ENCODE results near the gene LYPD1.

LYPD1 gene

GRCh38 chr2:132620115-132620514, 49.9 kb downstream of the LYPD1 start:
- no peak overlapping the region for H3K27ac ChIP-seq
- TF ChIP-seq, protein P1, sequence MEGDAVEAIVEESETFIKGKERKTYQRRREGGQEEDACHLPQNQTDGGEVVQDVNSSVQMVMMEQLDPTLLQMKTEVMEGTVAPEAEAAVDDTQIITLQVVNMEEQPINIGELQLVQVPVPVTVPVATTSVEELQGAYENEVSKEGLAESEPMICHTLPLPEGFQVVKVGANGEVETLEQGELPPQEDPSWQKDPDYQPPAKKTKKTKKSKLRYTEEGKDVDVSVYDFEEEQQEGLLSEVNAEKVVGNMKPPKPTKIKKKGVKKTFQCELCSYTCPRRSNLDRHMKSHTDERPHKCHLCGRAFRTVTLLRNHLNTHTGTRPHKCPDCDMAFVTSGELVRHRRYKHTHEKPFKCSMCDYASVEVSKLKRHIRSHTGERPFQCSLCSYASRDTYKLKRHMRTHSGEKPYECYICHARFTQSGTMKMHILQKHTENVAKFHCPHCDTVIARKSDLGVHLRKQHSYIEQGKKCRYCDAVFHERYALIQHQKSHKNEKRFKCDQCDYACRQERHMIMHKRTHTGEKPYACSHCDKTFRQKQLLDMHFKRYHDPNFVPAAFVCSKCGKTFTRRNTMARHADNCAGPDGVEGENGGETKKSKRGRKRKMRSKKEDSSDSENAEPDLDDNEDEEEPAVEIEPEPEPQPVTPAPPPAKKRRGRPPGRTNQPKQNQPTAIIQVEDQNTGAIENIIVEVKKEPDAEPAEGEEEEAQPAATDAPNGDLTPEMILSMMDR (conservative IDR thresholded peaks at IDR 0.05; ENCODE audit: low read depth): no peak
- no peak for DNase-seq (ENCODE audit: low spot score)
- CTCF ChIA-PET: interaction anchor here (0.6 kb wide), 1 partner anchor 34 kb away, joined by 3 read pairs; no protein-coding TSS in a partner anchor
- POLR2A ChIA-PET (ENCODE audit: low non-redundant PET): no interaction called here

GRCh38 chr2:132618734-132619133, 51.3 kb downstream of the LYPD1 start:
- POLR2A ChIA-PET (ENCODE audit: low non-redundant PET): no interaction called here
- H3K27ac ChIP-seq: no peak overlapping the region
- CTCF ChIA-PET: no interaction called here
- DNase-seq (ENCODE audit: low spot score): no peak
- TF ChIP-seq, protein P1 (conservative IDR thresholded peaks at IDR 0.05; ENCODE audit: low read depth): no peak

GRCh38 chr2:132617989-132618388, 52.0 kb downstream of the LYPD1 start:
- POLR2A ChIA-PET (ENCODE audit: low non-redundant PET): no interaction called here
- H3K27ac ChIP-seq: no peak overlapping the region
- TF ChIP-seq, protein P1 (conservative IDR thresholded peaks at IDR 0.05; ENCODE audit: low read depth): no peak
- DNase-seq (ENCODE audit: low spot score): no peak
- CTCF ChIA-PET: no interaction called here

GRCh38 chr2:132615329-132616085, 54.5 kb downstream of the LYPD1 start:
- ChIA-PET POLR2A (ENCODE audit: low non-redundant PET) (no interaction called here), CTCF (interaction anchor here (0.6 to 1.2 kb wide), 3 partner anchors 36 to 160 kb away, joined by 3 to 6 read pairs (median 4); no protein-coding TSS in a partner anchor)

GRCh38 chr2:132611719-132612118, 58.3 kb downstream of the LYPD1 start:
- ChIA-PET POLR2A (ENCODE audit: low non-redundant PET) (no interaction called here), CTCF (interaction anchor here (0.6 kb wide), 1 partner anchor 205 kb away, joined by 3 read pairs; no protein-coding TSS in a partner anchor)
- no peak overlapping the region for H3K27ac ChIP-seq
- TF ChIP-seq, protein P1 (conservative IDR thresholded peaks at IDR 0.05; ENCODE audit: low read depth): no peak
- no peak for DNase-seq (ENCODE audit: low spot score)

More at GRCh38 chr2:132615329-132616085, 54.5 kb downstream of the LYPD1 start:
- DNase-seq (ENCODE audit: low spot score): no peak
- H3K27ac ChIP-seq: no peak overlapping the region
- TF ChIP-seq, protein P1 (conservative IDR thresholded peaks at IDR 0.05; ENCODE audit: low read depth): no peak

- no peak overlapping the region for H3K27ac ChIP-seq
- TF ChIP-seq, protein P1 (conservative IDR thresholded peaks at IDR 0.05; ENCODE audit: low read depth): no peak
- ChIA-PET CTCF (no interaction called here), POLR2A (ENCODE audit: low non-redundant PET) (no interaction called here)
- no peak for DNase-seq (ENCODE audit: low spot score)
Observed at GRCh38 chr2:132609101-132609890, 60.7 kb downstream of the LYPD1 start.
